ENCODE results near the gene NEUROD1.

The NEUROD1 gene

DNA sequence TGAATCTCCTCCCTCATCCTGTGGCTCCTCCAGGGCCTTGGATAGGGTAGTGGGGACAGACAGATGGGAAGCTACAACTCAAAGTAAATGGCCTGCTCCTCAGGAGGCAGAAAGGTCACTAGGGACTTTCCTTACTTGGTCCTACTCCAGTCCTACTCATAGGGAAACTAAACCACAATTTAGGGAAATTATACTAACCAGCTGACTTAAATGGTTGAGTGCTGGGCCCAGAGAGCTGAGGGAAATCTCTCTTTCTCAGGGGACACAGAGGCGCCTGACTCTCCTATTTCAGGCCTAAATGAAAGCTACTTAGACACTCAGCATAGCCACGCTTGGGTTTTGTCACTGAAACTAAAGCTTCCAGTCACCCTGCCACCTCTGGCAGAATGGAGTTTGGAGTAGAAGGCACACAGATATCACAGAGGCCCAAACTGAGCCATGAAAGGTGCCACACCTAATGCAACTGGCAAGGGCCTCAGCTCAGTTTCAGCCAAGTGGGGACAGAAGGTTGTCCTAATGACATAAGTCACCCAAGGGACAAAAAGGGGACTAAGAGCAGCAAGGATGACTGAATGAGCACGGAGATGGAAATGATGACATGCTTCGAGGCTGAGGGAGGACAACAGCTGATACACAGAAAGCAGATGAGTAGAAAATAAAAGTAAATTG lies 47.5 kb downstream of the NEUROD1 start:
- DNase-seq (ENCODE audit: low read depth), result no peak

DNA sequence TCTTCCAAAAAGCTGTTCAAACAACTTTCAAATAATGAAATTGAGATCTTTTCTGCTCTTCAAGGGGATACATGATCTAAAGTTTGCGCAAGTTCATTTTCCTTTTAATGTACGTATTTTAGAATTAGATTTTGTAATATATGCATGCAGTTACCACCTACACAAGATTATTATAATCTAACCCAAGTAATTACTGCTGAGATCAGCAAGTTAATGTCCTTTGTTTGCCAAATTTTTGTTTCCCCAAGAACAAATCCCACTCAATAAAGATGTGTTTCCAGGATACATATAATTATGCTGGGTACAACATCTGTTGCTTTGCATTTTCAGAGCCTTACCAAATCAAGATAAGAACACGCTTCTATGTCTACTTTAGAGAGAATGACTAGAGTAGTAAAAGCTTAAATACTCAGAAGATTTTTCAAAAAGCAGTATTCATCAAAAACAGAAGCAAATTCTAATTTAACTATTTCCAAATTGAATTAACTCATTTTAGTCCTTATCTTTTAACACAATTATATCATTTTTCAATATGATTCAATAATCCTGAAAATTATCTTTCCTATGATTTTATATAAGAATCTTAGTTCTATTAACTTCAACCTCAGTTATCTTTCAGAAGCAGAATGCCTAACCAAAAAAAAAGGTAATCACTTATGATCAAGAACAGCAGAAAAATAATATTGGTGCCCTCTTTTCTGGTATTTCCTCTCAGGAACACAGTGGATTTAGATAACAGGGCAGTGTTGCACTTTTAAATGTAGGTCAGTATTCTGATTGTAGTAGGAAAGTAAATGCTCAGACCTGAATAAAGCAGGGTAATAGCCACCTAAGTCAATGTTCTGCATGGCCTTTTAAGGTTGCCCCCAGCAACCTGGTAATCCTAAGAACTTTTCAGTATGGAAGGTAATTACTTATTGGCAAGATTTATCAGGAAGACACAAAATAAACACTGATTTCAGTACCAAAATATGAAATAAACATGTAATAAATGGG lies 51.4 kb downstream of the NEUROD1 start:
- no peak for DNase-seq (ENCODE audit: low read depth)

DNA sequence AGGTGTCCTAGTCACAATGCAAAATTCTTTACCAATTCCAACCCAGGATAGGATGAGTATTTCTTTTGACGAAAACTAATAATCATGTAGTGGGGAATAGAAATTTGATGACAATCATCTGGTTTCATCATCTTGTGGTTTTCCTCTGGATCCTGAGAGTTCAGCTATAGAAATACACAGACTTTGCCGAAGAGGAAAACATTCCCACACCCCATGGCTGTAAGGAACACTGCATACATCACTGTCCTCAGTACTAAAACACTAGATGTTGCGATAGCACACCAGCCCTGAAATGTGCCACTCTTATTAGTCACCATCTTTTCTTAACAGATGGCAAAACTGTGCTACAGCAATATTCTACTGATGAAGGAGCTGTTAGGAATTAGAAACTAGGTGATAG lies 52.8 kb downstream of the NEUROD1 start:
- DNase-seq (ENCODE audit: low read depth), result peak; percentile 23

DNA sequence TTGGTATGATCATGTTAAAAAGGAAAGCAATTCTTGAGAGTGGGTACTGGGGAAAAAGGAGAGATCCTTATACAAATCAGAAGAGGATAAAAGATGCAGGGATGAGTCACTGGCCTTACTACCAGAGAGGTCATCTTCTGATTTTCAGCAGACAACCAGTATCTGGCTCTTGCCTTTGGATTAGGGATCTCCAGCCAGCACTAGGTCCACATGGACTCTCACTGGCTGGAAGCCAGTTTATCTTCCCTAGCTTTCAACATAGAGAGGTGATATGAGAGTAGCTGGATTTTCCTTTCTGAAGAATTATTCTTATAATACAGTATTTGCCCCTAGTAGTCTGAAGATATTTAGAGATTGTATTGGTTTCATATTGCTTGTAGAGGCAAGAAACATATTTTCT lies 53.6 kb downstream of the NEUROD1 start:
- no peak for DNase-seq (ENCODE audit: low read depth)
